Natural killer cell (primary cell): ENCODE measurements around the gene GRM7. TPM values are rescaled to one million over a fixed set of nuclear protein-coding genes. Genes with fewer than 3 reads are reported as not detected.

Experiments
- ATAC-seq, 3 donors: fragments of 150-1000 bp in 2 of 3; fragments of 200-7000 bp in 1 of 3; cut with Tn5 transposase; 1 replicate in 1 of 3; 2 replicates in 2 of 3; pipeline ENCODE4 v1.10.0; 2021; ENCODE audit warnings: mild to moderate bottlenecking in 2 of 3, moderate library complexity in 2 of 3
- DNase-seq, 2 donors: peaks; one replicate each; pipeline versions ENCODE4 v3.0.0 to v3.0.0-alpha.2; 2013 to 2021; ENCODE audit warnings: mixed read lengths in 1 of 2
- H3K27ac ChIP-seq: one replicate; pipeline ENCODE4 v1.5.1; 2013; ENCODE audit warnings: mild to moderate bottlenecking, low read length
- H3K27me3 ChIP-seq: one replicate; pipeline ENCODE4 v1.6.1; 2013; ENCODE audit warnings: low read length; ENCODE audit not compliant: control insufficient read depth, insufficient read depth
- H3K36me3 ChIP-seq: one replicate; pipeline ENCODE4 v1.6.1; 2013; ENCODE audit warnings: low read length; ENCODE audit not compliant: control insufficient read depth, insufficient read depth
- H3K4me1 ChIP-seq: one replicate; pipeline ENCODE4 v1.6.1; 2013; ENCODE audit warnings: low read length; ENCODE audit not compliant: control insufficient read depth, insufficient read depth
- H3K4me3 ChIP-seq: one replicate; pipeline ENCODE4 v1.5.1; 2013; ENCODE audit warnings: low read length
- H3K9me3 ChIP-seq: one replicate; pipeline ENCODE4 v1.6.1; 2013; ENCODE audit warnings: low read length; ENCODE audit not compliant: control insufficient read depth, insufficient read depth
- H3K27ac Mint-ChIP-seq, 2 donors: one replicate each; pipeline ENCODE4 v1.8.0; 2022; ENCODE audit warnings: mild to moderate bottlenecking in 2 of 2, mixed read lengths in 2 of 2, moderate library complexity in 1 of 2
- H3K27me3 Mint-ChIP-seq, 2 donors: one replicate each; pipeline ENCODE4 v1.8.0; 2022; ENCODE audit warnings: low read depth in 2 of 2, mixed read lengths in 2 of 2
- H3K36me3 Mint-ChIP-seq: one replicate; pipeline ENCODE4 v1.8.0; 2022; ENCODE audit warnings: mixed read lengths
- H3K4me1 Mint-ChIP-seq, 2 donors: one replicate each; pipeline ENCODE4 v1.8.0; 2022; ENCODE audit warnings: mixed read lengths in 2 of 2
- H3K4me3 Mint-ChIP-seq: one replicate; pipeline ENCODE4 v1.8.0; 2022; ENCODE audit warnings: mild to moderate bottlenecking, moderate library complexity, mixed read lengths
- H3K9me3 Mint-ChIP-seq, 2 donors: one replicate each; pipeline ENCODE4 v1.8.0; 2022; ENCODE audit warnings: mixed read lengths in 2 of 2
- CTCF ChIP-seq: fragments of 200-600 bp; IDR thresholded peaks from one replicate; pipeline ENCODE4 v1.8.0; 2022; ENCODE audit warnings: antibody characterized with exemption
- WGBS: methylation state at CpG from one replicate; pipeline ENCODE4 v1.1.7; 2013; ENCODE audit warnings: missing lambda C conversion rate; ENCODE audit not compliant: insufficient coverage; 5-methylcytosine and 5-hydroxymethylcytosine counted together
- intact Hi-C: fragments of 100-400 bp; cut with micrococcal nuclease; formaldehyde crosslinking; loops from one replicate; pipeline ENCODE4 v1.14.2; 2022
- total RNA-seq, 4 donors: library from RNA; stranded (reverse); fragments of 120-200 nt in 1 of 4; gene quantifications; one replicate each; pipeline versions ENCODE4 v1.2.3 to v1.2.4, GENCODE V29; 2013 to 2022

GRM7 gene
- total RNA-seq, 3 donors from 2014 or later (not counting 1 experiment from before 2014, with no cell fraction given) = not detected

GRCh38 chr3:7075117-7075516, 214.2 kb downstream of the GRM7 start:
- H3K9me3 Mint-ChIP-seq = peaks cover 2% of the 10 kb centered on the region in 2 donors
- H3K4me3 ChIP-seq = no peak overlapping the region
- no peaks in the 10 kb centered on the region for H3K27me3 ChIP-seq
- no peaks in the 10 kb centered on the region for H3K36me3 ChIP-seq
- H3K27me3 Mint-ChIP-seq = no peaks in the 10 kb centered on the region
- H3K27ac ChIP-seq = no peak overlapping the region
- intact Hi-C loops = no loop called here
- no peak for ATAC-seq
- H3K27ac Mint-ChIP-seq = no peak overlapping the region
- no CpG with 5 or more reads among the region's 1 CpG for WGBS
- no peaks in the 10 kb centered on the region for H3K9me3 ChIP-seq
- no peak overlapping the region for H3K4me3 Mint-ChIP-seq
- no peaks in the 10 kb centered on the region for H3K36me3 Mint-ChIP-seq
- DNase-seq = no peak
- H3K4me1 ChIP-seq = no peaks in the 10 kb centered on the region
- no peaks in the 10 kb centered on the region for H3K4me1 Mint-ChIP-seq
- no peak for TF ChIP-seq CTCF

GRCh38 chr3:7075901-7076300, 215.0 kb downstream of the GRM7 start:
- H3K4me1 ChIP-seq = no peaks in the 10 kb centered on the region
- H3K27ac ChIP-seq = no peak overlapping the region
- no peaks in the 10 kb centered on the region for H3K27me3 Mint-ChIP-seq
- no peaks in the 10 kb centered on the region for H3K36me3 ChIP-seq
- H3K27me3 ChIP-seq = no peaks in the 10 kb centered on the region
- no peak overlapping the region for H3K4me3 ChIP-seq
- no peak for ATAC-seq
- no peak overlapping the region for H3K4me3 Mint-ChIP-seq
- H3K27ac Mint-ChIP-seq = no peak overlapping the region
- TF ChIP-seq CTCF = no peak
- DNase-seq = no peak
- peaks cover 2% of the 10 kb centered on the region in 2 donors for H3K9me3 Mint-ChIP-seq
- WGBS = no CpG with 5 or more reads among the region's 1 CpG
- H3K4me1 Mint-ChIP-seq = no peaks in the 10 kb centered on the region
- H3K36me3 Mint-ChIP-seq = no peaks in the 10 kb centered on the region
- H3K9me3 ChIP-seq = no peaks in the 10 kb centered on the region
- intact Hi-C loops = no loop called here

- WGBS = 93% methylated on average over 3 of the region's 3 CpGs
- no peak overlapping the region for H3K27ac Mint-ChIP-seq
- H3K4me1 Mint-ChIP-seq = no peaks in the 10 kb centered on the region
- H3K36me3 ChIP-seq = no peaks in the 10 kb centered on the region
- intact Hi-C loops = no loop called here
- peaks cover under 1 to 9% of the 10 kb centered on the region in 2 donors for H3K9me3 Mint-ChIP-seq
- H3K4me3 Mint-ChIP-seq = no peak overlapping the region
- H3K4me1 ChIP-seq = no peaks in the 10 kb centered on the region
- DNase-seq = no peak
- no peaks in the 10 kb centered on the region for H3K27me3 Mint-ChIP-seq
- TF ChIP-seq CTCF = no peak
- no peak overlapping the region for H3K27ac ChIP-seq
- H3K36me3 Mint-ChIP-seq = no peaks in the 10 kb centered on the region
- H3K4me3 ChIP-seq = no peak overlapping the region
- no peak for ATAC-seq
- H3K9me3 ChIP-seq = no peaks in the 10 kb centered on the region
- no peaks in the 10 kb centered on the region for H3K27me3 ChIP-seq
These were observed 221.3 kb downstream of the GRM7 start for GRCh38 chr3:7082244-7082643.

GRCh38 chr3:7086417-7086816, 225.5 kb downstream of the GRM7 start:
- H3K4me1 Mint-ChIP-seq = no peaks in the 10 kb centered on the region
- ATAC-seq (no peak), DNase-seq (no peak)
- TF ChIP-seq CTCF = no peak
- Histone ChIP-seq H3K4me1 (no peaks in the 10 kb centered on the region), H3K9me3 (no peaks in the 10 kb centered on the region), H3K4me3 (no peak overlapping the region), H3K27me3 (no peaks in the 10 kb centered on the region), H3K36me3 (no peaks in the 10 kb centered on the region), H3K27ac (no peak overlapping the region)
- no peaks in the 10 kb centered on the region for H3K36me3 Mint-ChIP-seq
- H3K9me3 Mint-ChIP-seq = peaks cover 0 to 9% of the 10 kb centered on the region in 2 donors
- WGBS = 81% methylated on average over 2 of the region's 2 CpGs
- intact Hi-C loops = no loop called here
- H3K4me3 Mint-ChIP-seq = no peak overlapping the region
- H3K27ac Mint-ChIP-seq = no peak overlapping the region
- no peaks in the 10 kb centered on the region for H3K27me3 Mint-ChIP-seq
